Measurements from ENCODE around the gene PITPNM3.

Gene PITPNM3

GRCh38 chr17:6526362-6527152 lies 29.8 kb downstream of the PITPNM3 start:
- ChIA-PET POLR2A (no interaction called here), CTCF (no interaction called here)
- H3K4me3 ChIP-seq (ENCODE audit: low read depth, low read length), result no peak overlapping the region
- TF ChIP-seq CTCF (IDR thresholded peaks at IDR 0.05; ENCODE audit: insufficient read depth, low read length, missing control alignments), result no peak
- DNase-seq (ENCODE audit: low read depth, low spot score), result no peak

GRCh38 chr17:6525731-6526130 lies 30.6 kb downstream of the PITPNM3 start:
- POLR2A ChIA-PET, result no interaction called here
- H3K4me3 ChIP-seq (ENCODE audit: low read depth, low read length), result no peak overlapping the region
- CTCF ChIA-PET, result no interaction called here
- no peak for DNase-seq (ENCODE audit: low read depth, low spot score)
- no peak for TF ChIP-seq CTCF (IDR thresholded peaks at IDR 0.05; ENCODE audit: insufficient read depth, low read length, missing control alignments)

DNA sequence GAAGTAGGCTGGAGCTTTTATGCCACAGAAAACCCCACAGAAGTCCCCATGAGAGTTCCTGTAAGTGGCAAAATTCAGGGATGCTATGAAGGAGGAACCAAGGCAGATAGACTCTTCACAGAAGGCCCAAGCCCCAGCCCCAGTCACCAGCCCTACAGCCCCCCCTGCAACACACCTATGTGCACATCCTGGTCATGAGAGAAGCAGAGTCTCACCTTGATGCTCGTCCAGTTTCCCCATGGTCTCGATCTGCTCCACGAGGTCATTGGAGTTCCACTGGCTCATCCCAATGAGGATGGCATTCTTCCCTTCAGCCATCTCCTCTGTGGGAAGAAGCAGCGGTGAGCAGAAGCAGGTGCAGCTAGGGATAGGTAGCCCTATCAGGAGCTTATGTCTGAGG lies 31.2 kb downstream of the PITPNM3 start:
- DNase-seq (ENCODE audit: low read depth, low spot score), result no peak
- H3K4me3 ChIP-seq (ENCODE audit: low read depth, low read length), result no peak overlapping the region
- ChIA-PET POLR2A (no interaction called here), CTCF (no interaction called here)
- TF ChIP-seq CTCF (IDR thresholded peaks at IDR 0.05; ENCODE audit: insufficient read depth, low read length, missing control alignments), result no peak

- no peak overlapping the region for H3K4me3 ChIP-seq (ENCODE audit: low read depth, low read length)
- CTCF ChIA-PET, result interaction anchor here (1.3 kb wide), 1 partner anchor 52 kb away, joined by 3 read pairs; no protein-coding TSS in a partner anchor
- DNase-seq (ENCODE audit: low read depth, low spot score), result no peak
- no peak for TF ChIP-seq CTCF (IDR thresholded peaks at IDR 0.05; ENCODE audit: insufficient read depth, low read length, missing control alignments)
- POLR2A ChIA-PET, result interaction anchor here (0.7 to 1.1 kb wide), 2 partner anchors 15 to 37 kb away, joined by 3 read pairs; no protein-coding TSS in a partner anchor
Observed at GRCh38 chr17:6524520-6524919, 31.8 kb downstream of the PITPNM3 start.

DNA sequence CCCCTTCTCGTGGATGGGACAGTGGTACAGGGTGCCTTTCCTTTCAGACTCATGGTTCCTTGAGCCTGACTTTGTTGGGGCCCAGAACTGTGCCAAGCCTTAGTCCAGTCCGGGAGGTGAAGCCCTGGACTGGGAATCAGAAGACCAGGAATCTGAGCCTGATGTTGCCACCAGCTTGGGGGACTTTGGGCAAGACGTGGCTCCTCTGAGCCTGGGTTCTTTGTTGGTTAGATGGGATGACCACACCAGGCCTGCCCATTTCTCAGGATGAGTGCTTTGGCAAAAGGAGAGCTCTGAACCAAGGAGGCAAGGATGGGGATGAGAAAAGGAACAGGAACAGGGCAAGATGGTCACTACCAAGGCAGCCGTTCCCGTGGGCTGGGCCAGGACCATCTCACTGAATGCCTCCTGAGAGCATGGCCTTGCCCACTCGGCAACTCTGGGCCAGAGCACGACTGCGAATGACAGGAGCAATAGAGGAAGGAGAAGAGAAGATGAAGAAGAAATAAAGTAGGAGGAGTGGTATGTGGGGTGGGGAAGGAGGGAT lies 32.5 kb downstream of the PITPNM3 start:
- CTCF ChIA-PET, result interaction anchor here (1.3 kb wide), 1 partner anchor 51 kb away, joined by 3 read pairs; no protein-coding TSS in a partner anchor
- no peak for TF ChIP-seq CTCF (IDR thresholded peaks at IDR 0.05; ENCODE audit: insufficient read depth, low read length, missing control alignments)
- H3K4me3 ChIP-seq (ENCODE audit: low read depth, low read length), result no peak overlapping the region
- no peak for DNase-seq (ENCODE audit: low read depth, low spot score)
- POLR2A ChIA-PET, result interaction anchor here (1.1 kb wide), 1 partner anchor 14 kb away, joined by 3 read pairs; no protein-coding TSS in a partner anchor

- CTCF ChIA-PET, result interaction anchor here (1.3 kb wide), 1 partner anchor 51 kb away, joined by 3 read pairs; no protein-coding TSS in a partner anchor
- no peak for DNase-seq (ENCODE audit: low read depth, low spot score)
- no peak for TF ChIP-seq CTCF (IDR thresholded peaks at IDR 0.05; ENCODE audit: insufficient read depth, low read length, missing control alignments)
- POLR2A ChIA-PET, result no interaction called here
- no peak overlapping the region for H3K4me3 ChIP-seq (ENCODE audit: low read depth, low read length)
Observed at GRCh38 chr17:6523330-6523729, 33.0 kb downstream of the PITPNM3 start.
